Fibroblast of skin of left quadriceps (primary cell): ENCODE measurements around the gene SCN1B.
"Not testable (repeated sequence)": the region's sequence is repeated elsewhere in the genome, so short reads cannot be mapped to it uniquely, and the experiment has no call there.

Experiments used
- DNase-seq, 2 experiments: peaks; one replicate each; pipeline ENCODE4 v3.0.0-alpha.2; 2013; ENCODE audit warnings: low read depth in 2 of 2

SCN1B gene

DNA sequence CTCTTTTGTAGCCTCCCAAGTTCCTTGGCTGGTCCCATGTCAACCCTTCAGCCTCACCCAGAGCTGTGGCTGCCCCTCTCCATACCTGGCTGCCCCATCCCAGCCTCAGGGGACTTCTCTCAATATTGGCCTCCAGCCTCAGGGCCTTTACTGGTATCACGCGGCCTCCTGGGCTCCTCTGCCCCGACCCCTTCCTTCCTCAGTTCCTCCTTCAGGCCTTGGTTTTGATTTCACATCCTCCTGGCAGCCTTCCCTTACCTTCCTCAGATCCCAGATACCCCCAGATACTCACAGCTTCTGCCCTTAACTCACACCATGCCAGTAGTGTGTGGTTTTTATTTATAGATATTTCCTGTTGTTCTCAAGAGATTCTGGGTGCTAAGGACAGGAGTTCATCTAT is 12.8 kb upstream of the SCN1B start:
- no peak for DNase-seq

DNA sequence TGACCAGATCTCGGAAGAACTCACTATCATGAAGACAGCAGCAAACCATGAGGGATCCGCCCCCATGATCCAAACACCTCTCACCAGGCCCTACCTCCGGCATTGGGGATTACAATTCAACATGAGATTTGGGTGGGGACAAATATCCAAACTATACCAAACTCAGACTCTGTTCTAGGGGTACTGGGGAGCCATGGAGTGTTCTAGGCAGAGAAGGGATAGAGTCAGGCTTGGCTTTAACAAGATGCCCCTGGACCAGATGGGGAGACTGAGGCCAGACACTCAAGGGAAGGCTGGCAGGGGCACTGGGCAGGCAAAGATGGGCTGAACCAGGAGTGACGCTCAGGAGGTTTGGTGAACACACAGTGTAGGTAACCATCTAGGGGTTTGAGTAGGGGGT is 11.9 kb upstream of the SCN1B start:
- no peak for DNase-seq

DNA sequence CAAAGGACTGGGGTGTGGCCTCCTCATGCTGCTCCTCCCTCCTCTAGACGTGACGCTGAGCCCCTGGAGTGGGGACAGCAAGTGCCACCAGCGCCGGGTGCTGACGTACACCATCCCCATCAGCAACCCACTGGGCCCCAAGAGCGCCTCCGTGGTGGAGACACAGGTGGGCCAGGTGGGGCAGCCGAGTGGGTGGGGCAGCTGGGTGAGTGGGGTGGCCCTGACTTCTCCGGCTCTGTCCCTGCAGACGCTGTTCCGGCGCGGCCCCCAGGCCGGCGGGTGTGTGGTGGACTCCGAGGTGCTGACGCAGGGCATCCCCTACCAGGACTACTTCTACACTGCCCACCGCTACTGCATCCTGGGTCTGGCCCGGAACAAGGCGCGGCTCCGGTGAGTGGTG is 11.1 kb upstream of the SCN1B start:
- DNase-seq = no peak

DNA sequence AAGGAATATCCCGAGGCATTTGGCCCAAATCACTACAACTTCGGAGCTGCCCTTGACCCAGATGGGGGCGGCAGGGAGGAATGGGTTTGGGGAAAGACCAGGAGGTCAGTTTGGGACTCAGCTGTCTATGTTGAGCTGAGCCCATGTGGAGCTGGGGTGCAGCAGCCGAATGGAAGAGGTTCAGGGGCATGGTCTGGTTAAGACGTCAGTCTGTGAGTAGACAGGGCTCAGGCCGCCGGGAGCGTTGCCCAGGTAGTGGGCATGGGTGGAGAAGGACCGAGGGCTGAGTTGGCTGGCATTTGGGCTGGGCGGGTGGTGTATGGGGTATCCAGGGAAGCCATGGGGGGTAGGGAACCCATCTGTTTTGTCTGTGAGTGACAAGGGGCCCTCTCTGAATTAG is 9.3 kb upstream of the SCN1B start:
- no peak for DNase-seq

DNA sequence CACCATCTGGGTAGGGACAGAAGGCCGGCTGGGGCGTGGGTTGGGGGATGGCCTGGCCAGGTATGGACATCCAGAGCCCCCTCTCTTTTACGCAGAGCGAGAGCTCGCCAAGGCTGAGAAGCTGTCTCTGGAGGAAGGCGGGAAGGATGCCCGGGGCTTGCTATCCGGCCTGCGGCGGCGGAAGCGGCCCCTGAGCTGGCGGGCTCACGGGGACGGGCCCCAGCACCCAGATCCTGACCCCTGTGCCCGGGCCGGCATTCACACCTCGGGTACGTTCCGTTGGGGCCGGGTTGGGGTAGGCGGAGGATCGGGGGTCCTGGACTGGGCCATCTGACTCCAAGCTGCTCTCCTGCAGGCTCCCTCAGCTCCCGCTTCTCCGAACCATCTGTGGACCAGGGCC is 8.7 kb upstream of the SCN1B start:
- DNase-seq = no peak

DNA sequence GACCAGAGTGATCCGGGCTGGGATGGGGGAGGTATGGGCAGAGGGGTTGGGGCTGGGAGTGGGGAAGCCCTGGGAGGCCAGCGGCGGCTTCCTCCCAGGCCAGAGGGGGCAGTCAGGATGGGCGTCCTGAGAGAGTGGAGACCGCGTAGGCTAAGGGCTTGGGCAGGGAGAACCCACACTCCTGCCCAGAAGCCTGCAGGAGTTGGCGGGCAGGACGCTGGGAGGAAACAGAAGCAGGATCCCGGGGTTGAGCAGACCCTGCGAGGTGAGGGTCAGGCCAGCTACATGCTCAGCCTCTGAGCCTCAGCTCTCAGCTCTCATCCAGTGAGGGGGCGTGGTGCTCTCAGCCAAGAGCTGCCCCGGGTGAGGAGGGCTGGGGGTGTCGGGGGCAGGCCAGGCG is 7.8 kb upstream of the SCN1B start:
- DNase-seq = no peak

DNA sequence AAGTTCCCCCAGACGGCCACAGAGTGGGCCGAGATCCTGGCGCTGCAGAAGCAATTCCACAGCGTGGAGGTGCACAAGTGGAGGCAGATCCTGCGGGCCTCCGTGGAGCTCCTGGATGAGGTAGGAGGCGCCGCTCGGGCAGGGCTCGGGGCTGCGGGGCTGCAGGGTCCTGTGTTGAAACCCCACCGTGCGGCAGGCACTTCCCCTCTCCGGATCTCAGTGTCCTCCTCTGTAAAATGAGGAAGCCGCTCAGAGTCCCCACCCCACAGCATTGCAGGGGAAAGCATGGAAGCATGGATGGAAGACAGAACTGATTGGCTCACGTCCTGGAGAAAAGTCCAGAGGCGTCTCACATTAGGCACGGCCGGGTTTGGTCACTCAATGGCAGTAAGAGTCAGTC is 6.8 kb upstream of the SCN1B start:
- no peak for DNase-seq

DNA sequence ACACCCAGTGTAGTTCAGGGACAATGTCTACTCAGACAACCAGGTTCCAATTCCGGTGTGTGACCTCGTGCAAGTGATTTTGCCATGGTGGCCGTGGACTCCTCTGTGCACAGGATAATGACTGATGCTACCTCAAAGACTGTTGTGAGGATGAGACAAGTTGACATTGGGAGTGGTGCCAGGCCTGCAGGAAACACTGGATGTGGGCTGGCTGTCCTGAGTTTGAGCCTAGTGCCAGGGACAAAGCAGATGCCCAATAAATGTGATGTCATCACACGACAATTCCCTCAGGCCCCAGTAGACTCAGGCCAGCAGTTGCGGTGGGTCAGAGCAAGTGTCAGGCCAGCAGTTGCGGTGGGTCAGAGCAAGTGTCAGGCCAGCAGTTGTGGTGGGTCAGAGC is 6.2 kb upstream of the SCN1B start:
- DNase-seq = no peak

DNA sequence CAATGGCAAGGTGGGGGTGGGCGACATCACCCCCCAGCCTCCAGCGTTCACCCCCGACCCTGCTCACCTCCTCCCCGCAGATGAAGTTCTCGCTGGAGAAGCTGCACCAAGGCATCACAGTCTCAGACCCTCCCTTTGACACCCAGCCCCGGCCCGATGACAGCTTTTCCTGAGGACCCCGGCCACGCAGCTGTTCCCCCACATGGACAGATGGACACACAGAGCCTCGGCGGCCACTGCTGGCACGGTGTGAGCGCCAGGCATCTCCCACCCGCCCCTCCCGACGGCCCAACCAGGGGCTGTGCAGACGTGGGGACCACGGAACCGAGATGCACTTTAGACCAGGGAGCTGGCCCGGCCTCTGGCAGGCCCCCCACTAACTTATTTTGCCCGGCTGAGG is 4.3 kb upstream of the SCN1B start:
- no peak for DNase-seq

DNA sequence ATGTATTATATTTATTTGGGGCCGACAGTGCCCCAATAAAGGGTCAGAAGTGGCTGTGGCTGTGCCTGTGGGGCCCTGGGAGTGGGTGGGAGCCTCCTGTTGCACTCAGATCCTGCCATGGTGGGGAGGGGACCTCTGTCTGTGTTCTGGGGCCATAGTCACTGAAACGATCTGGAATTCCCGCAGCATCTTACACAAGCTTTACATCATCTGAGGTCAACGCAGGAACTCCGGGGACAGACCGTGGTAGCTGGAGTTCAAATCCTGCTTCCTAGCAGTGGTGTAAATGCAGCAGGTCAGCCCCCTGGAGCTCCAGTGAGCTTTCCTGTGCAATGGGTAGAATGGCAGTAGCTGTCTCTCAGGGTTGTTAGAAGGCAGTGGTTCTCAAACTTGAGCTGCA is 3.9 kb upstream of the SCN1B start:
- no peak for DNase-seq

DNA sequence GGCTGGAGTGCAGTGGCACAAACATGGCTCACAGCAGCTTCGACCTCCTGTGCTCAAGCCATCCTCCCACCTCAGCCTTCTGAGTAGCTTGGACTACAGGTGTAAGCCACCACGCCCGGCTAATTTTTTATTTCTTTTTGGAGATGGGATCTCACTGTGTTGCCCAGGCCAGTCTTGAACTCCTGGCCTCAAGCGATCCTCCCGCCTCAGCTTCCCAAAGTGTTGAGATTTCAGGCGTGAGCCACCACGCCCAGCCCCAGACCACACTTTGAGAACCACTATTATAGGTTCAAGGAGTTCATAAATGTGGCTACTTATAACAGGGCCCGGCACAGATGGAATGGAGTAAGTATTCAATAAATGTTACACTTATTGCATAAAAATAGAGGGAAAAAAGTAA is 3.3 kb upstream of the SCN1B start:
- no peak for DNase-seq

DNA sequence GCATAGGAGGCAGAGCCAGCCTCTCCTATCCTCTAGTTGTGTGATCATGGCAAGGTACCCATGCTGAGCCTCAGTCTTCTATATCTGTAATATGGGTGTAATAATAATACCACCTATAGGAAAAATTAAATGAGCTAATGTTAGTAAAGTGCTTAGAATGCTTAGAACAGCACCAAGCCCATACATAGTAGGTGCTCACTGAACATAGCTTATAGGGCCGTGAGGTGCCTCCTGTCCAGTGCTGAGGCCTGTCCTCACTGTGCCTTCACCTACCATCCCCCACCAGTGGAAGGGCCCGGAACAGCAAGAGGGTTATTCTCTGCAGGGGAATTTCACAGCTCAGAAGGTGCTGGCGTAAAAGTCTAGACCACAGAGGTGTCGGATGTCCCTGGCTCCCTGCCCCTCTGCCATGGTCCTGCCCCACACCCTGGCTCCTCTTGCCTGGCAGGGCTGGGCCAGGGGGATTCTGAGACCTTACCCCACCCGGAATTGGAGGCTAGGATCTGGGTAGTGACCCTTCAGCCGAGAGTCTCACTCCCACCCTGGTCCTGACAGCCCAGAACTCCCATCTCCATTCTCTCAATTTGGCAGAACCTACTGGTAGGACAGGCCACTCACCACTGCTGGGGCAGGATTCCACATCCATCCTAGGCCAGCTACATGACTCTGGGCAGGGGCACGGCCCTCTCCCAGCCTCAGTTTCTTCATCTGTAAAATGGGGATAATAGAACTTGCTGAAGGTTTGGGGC is 2.2 kb upstream of the SCN1B start:
- DNase-seq = no peak

DNA sequence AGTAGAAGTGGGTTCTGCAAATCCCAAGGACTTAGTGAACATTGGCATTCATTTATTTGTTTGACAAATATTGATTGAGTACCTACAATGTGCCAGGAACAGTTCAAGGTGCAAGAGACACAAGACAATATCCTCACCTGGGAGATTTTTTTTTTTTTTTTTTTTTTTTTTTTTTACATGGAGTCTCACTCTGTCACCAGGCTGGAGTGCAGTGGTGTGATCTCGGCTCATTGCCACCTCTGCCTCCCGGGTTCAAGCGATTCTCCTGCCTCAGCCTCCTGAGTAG is 1.7 kb upstream of the SCN1B start:
- not testable (repeated sequence) for DNase-seq

DNA sequence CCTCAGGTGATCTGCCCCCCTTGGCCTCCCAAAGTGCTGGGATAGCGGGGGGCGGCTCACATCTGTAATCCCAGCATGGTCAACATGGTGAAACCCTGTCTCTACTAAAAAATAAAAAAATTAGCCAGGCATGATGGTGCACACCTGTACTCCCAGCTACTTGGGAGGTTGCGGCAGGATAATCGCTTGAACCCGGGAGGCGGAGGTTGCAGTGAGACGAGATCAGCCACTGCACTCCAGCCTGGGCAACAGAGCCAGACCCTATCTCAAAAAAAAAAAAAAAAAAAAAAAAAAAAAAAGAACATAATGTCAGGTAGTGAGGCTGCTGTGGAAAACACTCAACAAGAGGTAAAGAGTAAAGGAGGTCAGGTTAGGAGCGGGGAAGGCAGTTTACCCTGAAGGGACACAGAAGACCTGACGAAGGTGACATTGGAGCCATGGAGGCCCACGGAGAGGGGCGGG is 964 bp upstream of the SCN1B start:
- DNase-seq = not testable (repeated sequence)

DNA sequence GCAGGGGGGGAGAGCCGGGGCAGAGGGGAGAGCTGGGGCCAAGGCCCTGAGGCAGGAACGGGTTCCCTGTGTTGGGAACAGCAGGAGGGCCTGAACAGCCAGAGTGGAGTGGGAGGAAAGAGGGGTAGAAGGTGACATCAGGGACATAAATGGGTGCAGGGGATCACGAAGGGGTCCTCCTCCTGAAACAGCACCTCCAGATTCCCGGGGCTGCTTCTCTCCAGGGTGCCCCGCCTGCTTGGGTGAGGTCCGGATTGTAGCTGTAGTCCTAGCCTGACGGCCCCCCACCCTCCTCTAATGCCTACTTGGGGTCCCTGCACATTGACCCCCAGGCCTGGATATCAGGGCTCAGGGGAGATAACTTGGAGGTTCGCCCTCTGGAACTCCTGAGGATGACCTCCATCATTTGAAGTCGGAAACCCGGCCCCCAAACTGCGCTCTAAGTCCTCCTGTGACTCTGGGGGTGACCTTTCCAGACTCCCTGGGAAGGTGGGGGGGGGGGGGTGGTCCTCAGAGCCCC is 473 bp upstream of the SCN1B start:
- DNase-seq = no peak

DNA sequence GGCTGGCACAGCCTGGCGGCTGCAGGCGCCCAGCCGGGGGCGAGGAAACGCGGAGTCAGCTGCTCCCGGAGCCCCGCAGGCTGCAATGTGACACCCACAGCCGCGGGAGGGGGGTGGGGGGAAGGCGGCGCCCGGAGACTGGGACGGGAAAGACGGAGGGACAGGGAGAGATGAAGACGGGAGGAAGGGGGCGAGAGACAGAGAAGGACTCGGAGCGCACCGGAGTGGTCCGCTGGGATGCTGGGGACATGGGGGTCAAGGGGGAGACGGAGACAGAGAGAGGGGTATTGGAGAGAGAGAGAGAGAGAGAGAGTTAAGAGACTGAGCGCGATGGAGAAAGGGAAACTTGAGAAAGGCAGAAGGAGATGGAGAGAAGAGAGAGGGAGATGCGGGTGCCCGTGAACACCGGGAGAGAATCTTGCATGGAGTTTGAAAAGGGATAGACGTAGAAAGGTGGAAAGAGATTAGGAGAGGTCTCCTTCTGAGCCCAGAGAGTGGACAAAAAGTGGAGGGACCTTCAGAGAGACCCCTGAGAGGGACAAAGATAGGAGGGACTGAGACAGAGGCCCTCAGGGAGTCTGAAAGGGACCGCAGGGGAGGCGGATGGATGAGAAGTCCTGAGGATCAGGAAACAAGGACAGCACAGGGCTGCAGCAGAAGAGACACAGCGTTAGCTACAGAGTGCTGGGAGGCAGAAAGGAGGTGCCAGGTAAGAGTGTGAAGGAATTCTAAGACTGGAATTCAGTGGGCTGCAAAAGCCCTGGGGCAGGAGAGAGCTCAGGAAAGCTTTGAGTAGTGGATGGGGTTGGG is 1.0 kb downstream of the SCN1B start:
- DNase-seq = no peak

DNA sequence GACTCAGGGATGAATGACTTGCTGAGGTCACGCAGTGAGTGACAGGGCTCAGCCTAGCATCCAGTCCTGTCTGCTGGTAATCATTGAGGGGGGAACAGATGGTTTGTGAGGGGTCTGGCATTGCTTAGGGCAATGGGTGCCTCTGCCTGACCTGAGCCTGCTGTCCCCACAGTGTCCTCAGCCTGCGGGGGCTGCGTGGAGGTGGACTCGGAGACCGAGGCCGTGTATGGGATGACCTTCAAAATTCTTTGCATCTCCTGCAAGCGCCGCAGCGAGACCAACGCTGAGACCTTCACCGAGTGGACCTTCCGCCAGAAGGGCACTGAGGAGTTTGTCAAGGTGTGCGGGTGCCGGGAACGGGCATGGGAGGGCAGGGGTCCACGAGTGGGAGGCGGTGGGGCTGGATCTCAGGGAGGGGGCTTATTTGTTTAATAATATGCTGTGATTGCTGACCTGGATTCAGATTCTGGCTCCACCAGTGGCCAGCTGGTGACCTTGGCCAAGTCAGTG is 2.1 kb downstream of the SCN1B start:
- no peak for DNase-seq

DNA sequence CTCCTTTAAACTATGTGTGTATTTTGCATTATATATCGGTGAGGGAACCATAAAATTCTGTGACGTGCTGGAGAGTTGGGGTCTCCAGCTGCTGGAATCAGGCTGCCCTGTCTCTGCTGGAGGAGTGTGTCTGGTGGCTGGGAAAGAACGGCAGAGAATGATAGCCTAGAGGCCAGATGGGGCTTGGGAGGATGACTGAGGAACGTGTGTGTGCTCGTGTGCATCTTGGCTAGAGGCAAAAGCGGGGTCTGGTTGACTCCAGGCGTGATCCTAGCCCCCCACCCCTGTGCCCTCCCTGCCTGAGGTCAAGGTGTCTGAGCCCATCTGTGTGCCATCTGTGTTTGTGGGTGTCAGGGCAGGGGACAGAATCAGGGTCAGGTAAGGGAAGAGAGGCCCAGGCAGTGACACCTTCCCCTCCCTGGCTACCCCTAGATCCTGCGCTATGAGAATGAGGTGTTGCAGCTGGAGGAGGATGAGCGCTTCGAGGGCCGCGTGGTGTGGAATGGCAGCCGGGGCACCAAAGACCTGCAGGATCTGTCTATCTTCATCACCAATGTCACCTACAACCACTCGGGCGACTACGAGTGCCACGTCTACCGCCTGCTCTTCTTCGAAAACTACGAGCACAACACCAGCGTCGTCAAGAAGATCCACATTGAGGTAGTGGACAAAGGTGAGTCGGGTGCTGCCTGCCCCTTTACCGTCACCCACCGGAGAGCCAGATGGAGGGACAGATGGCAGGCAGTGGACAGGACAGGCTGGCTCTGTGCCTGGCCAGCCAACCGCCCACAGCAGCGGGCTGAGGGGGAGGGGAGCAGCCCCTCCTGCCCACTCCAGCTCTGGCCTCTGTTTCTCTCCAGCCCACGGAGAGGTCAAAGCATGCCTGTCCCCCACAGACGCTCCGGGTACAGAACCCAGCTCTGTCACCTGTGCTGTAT is 3.1 kb downstream of the SCN1B start:
- DNase-seq = no peak

DNA sequence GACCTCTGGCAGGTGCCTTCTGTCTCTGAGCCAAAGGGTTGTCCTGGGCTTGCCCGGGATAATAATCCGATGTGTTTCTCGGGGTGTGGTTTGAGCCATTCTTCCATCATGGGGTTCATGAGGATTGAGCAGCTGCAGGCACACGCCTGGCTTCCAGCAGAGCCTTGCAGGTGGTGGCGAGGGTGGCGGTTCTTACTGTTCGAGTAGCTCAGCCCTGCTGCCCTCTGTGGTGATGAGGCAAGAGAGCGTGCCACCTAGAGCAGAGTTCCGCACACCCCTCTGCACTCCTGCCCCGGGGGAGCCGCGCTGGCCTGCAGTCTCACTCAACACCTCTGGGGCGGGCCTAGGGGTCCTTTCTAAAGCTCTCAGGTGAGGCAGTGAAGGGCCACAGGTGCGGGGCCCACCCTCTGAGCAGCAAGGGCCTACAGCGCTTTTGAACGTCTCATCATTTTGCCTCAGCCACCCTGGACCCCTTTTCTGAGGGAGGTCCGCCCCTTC is 3.8 kb downstream of the SCN1B start:
- DNase-seq = no peak

DNA sequence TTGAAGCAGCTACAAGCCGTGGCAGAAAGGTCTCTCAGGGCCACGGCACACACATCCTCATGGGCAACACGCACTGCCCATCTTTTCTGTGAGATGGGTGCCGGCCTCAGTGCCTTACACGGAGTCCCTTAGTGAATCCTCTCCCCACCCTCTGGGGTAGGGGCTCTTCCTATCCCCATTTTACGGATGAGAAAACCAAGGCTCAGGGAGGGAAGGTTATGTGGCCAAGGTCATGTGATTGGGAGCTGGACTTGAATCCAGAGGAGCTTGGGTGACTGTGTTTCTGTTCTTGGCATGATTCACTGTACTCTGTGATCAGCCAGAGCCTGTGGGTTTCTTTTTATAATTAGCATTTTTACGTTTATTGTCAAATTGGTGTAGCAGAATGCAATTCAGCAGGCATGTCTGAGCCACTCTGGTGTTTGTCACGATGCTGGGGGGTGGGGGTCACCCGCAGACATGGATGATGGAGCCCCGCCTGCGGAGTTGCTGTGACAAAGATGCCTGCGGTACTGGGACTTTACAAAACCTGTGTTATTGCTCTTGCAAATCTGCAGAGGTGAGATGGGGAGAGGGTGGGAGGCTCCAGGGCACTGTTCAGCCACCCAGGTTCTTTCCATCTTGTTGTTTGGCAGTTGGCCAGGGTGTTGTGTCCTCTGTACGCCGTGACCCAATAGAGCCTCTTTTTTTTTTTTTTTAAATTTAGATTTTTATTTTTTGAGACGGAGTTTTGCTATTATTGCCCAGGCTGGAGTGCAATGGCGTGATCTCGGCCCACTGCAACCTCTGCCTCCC is 4.5 kb downstream of the SCN1B start:
- no peak for DNase-seq
